Measurements from ENCODE around the gene TNPO1. TPM values are rescaled to one million over a fixed set of nuclear protein-coding genes. Genes with fewer than 3 reads are reported as not detected.

The TNPO1 gene
- polyA plus RNA-seq, 1 donor from 2014 or later = 103 TPM

DNA sequence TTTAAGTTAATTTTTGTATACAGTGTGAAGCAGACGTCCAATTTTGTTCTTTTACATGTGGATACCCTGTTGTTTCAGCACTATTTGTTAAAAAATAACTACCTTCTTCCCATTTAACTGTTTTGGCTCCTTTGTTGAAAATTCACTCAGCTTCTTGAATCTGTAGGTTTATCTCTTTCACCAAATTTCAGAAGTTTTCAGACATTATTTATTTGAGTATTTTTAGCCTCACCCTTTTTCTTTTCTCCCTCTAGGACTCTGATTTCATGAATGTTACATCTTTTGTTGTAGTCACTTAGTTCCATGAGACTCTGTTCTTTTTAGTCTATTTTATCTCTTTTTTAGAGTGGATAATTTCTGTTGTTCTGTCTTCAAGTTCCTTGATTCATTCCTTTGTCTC, 4.6 kb upstream of the TNPO1 start:
- TF ChIP-seq, protein P1, sequence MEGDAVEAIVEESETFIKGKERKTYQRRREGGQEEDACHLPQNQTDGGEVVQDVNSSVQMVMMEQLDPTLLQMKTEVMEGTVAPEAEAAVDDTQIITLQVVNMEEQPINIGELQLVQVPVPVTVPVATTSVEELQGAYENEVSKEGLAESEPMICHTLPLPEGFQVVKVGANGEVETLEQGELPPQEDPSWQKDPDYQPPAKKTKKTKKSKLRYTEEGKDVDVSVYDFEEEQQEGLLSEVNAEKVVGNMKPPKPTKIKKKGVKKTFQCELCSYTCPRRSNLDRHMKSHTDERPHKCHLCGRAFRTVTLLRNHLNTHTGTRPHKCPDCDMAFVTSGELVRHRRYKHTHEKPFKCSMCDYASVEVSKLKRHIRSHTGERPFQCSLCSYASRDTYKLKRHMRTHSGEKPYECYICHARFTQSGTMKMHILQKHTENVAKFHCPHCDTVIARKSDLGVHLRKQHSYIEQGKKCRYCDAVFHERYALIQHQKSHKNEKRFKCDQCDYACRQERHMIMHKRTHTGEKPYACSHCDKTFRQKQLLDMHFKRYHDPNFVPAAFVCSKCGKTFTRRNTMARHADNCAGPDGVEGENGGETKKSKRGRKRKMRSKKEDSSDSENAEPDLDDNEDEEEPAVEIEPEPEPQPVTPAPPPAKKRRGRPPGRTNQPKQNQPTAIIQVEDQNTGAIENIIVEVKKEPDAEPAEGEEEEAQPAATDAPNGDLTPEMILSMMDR (IDR thresholded peaks at IDR 0.05; ENCODE audit: poor library complexity, severe bottlenecking) = no peak
- TF ChIP-seq EZH2 (IDR thresholded peaks at IDR 0.05; ENCODE audit: borderline replicate concordance, insufficient read depth, low read length, poor library complexity, severe bottlenecking) = no peak
- TF ChIP-seq SMC3 (conservative IDR thresholded peaks at IDR 0.05; ENCODE audit: poor library complexity) = no peak
- no peak for TF ChIP-seq RAD21 (conservative IDR thresholded peaks at IDR 0.05)
- TF ChIP-seq EP300 (conservative IDR thresholded peaks at IDR 0.05; ENCODE audit: poor library complexity, severe bottlenecking) = no peak
- TF ChIP-seq TAF1 (IDR thresholded peaks at IDR 0.05; ENCODE audit: low read depth) = no peak
- TF ChIP-seq POLR2AphosphoS5 (IDR thresholded peaks at IDR 0.05) = no peak
- TF ChIP-seq, protein P2, sequence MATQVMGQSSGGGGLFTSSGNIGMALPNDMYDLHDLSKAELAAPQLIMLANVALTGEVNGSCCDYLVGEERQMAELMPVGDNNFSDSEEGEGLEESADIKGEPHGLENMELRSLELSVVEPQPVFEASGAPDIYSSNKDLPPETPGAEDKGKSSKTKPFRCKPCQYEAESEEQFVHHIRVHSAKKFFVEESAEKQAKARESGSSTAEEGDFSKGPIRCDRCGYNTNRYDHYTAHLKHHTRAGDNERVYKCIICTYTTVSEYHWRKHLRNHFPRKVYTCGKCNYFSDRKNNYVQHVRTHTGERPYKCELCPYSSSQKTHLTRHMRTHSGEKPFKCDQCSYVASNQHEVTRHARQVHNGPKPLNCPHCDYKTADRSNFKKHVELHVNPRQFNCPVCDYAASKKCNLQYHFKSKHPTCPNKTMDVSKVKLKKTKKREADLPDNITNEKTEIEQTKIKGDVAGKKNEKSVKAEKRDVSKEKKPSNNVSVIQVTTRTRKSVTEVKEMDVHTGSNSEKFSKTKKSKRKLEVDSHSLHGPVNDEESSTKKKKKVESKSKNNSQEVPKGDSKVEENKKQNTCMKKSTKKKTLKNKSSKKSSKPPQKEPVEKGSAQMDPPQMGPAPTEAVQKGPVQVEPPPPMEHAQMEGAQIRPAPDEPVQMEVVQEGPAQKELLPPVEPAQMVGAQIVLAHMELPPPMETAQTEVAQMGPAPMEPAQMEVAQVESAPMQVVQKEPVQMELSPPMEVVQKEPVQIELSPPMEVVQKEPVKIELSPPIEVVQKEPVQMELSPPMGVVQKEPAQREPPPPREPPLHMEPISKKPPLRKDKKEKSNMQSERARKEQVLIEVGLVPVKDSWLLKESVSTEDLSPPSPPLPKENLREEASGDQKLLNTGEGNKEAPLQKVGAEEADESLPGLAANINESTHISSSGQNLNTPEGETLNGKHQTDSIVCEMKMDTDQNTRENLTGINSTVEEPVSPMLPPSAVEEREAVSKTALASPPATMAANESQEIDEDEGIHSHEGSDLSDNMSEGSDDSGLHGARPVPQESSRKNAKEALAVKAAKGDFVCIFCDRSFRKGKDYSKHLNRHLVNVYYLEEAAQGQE (IDR thresholded peaks at IDR 0.05; ENCODE audit: borderline replicate concordance) = no peak
- TF ChIP-seq MXI1 (conservative IDR thresholded peaks at IDR 0.05; ENCODE audit: poor library complexity, severe bottlenecking) = no peak
- Histone ChIP-seq H3K9ac (ENCODE audit: low read length) (no peak overlapping the region), H4K20me1 (ENCODE audit: insufficient read depth) (no peaks in the 10 kb centered on the region), H3F3A (ENCODE audit: insufficient read depth, low read length, poor library complexity, severe bottlenecking) (peaks cover 13% of the 10 kb centered on the region), H3K27ac (ENCODE audit: low read length) (no peak overlapping the region), H3K9me3 (ENCODE audit: low read length) (no peaks in the 10 kb centered on the region), H3K4me3 (ENCODE audit: low read length) (no peak overlapping the region), H3K27me3 (ENCODE audit: insufficient read depth, low read depth, low read length) (no peaks in the 10 kb centered on the region), H3K9me2 (ENCODE audit: insufficient read depth, low read length) (no peaks in the 10 kb centered on the region), H3K79me2 (replicated peaks; ENCODE audit: insufficient read depth, low read length) (peaks cover 2% of the 10 kb centered on the region), H3K36me3 (ENCODE audit: insufficient read depth, low read length) (no peaks in the 10 kb centered on the region), H2AFZ (ENCODE audit: low read depth, low read length) (no peak overlapping the region), H3K4me2 (ENCODE audit: low read length) (no peak overlapping the region)

DNA sequence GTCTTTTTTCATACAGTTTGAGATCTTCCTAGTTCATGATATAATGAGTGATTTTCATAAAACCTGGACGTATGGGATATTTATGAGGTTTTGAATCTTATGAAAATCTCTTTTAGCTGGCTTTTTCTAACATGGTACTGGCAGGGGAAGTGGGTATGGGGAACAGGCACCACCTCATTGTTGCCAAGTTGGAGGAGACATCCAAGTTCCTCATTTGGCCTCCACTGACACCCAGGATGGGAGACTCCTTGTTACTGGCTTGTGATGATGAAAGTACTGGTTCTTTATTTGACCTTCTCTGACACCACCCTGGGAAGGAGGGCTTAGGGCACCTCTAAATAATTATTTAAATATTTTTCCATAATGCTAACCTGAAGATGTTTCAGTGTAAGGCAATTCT, 4.0 kb upstream of the TNPO1 start:
- TF ChIP-seq SMC3 (conservative IDR thresholded peaks at IDR 0.05; ENCODE audit: poor library complexity) = no peak
- TF ChIP-seq, protein P2 (IDR thresholded peaks at IDR 0.05; ENCODE audit: borderline replicate concordance) = no peak
- no peak for TF ChIP-seq MXI1 (conservative IDR thresholded peaks at IDR 0.05; ENCODE audit: poor library complexity, severe bottlenecking)
- TF ChIP-seq RAD21 (conservative IDR thresholded peaks at IDR 0.05) = no peak
- TF ChIP-seq POLR2AphosphoS5 (IDR thresholded peaks at IDR 0.05) = no peak
- TF ChIP-seq EZH2 (IDR thresholded peaks at IDR 0.05; ENCODE audit: borderline replicate concordance, insufficient read depth, low read length, poor library complexity, severe bottlenecking) = no peak
- TF ChIP-seq, protein P1 (IDR thresholded peaks at IDR 0.05; ENCODE audit: poor library complexity, severe bottlenecking) = no peak
- TF ChIP-seq TAF1 (IDR thresholded peaks at IDR 0.05; ENCODE audit: low read depth) = no peak
- TF ChIP-seq EP300 (conservative IDR thresholded peaks at IDR 0.05; ENCODE audit: poor library complexity, severe bottlenecking) = no peak
- no peak overlapping the region for H2AFZ ChIP-seq (ENCODE audit: low read depth, low read length)
- no peak overlapping the region for H3K9ac ChIP-seq (ENCODE audit: low read length)
- peaks cover 13% of the 10 kb centered on the region for H3F3A ChIP-seq (ENCODE audit: insufficient read depth, low read length, poor library complexity, severe bottlenecking)
- H3K79me2 ChIP-seq (replicated peaks; ENCODE audit: insufficient read depth, low read length) = peaks cover 8% of the 10 kb centered on the region
- H3K9me3 ChIP-seq (ENCODE audit: low read length) = no peaks in the 10 kb centered on the region
- no peak overlapping the region for H3K27ac ChIP-seq (ENCODE audit: low read length)
- no peak overlapping the region for H3K4me3 ChIP-seq (ENCODE audit: low read length)
- H3K9me2 ChIP-seq (ENCODE audit: insufficient read depth, low read length) = no peaks in the 10 kb centered on the region
- no peak overlapping the region for H3K4me2 ChIP-seq (ENCODE audit: low read length)
- no peaks in the 10 kb centered on the region for H4K20me1 ChIP-seq (ENCODE audit: insufficient read depth)
- no peaks in the 10 kb centered on the region for H3K27me3 ChIP-seq (ENCODE audit: insufficient read depth, low read depth, low read length)
- no peaks in the 10 kb centered on the region for H3K36me3 ChIP-seq (ENCODE audit: insufficient read depth, low read length)
